HG02885 (cell line): ENCODE measurements around the gene CWH43.
"Not testable (repeated sequence)": the region's sequence is repeated elsewhere in the genome, so short reads cannot be mapped to it uniquely, and the experiment has no call there.

ENCODE experiments used
- ATAC-seq: cut with Tn5 transposase; IDR thresholded peaks from one replicate; pipeline ENCODE4 v1.9.1; 2021; ENCODE audit warnings: mild to moderate bottlenecking; ENCODE audit not compliant: unreplicated experiment, poor library complexity

Gene CWH43

DNA sequence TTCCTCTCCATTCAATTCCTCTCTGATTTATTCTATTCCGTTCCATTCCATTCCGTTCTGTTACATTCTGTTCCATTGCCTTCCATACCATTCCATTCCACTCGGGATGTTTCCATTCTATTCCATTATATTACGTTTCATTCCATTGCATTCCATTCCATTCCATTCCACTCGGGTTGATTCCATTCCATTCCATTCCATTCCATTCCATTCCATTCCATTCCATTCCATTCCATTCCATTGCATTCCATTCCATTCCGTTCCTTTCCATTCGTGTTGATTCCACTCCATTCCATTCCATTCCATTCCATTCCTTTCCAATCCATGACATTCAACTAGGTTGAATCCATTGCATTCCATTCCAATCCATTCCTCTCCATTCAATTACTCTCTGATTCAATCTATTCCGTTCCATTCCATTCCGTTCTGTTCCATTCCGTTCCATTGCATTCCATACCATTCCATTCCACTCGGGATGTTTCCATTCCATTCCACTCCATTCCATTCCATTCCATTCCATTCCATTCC lies 106.6 kb downstream of the CWH43 start:
- peak; percentile 44 for ATAC-seq

DNA sequence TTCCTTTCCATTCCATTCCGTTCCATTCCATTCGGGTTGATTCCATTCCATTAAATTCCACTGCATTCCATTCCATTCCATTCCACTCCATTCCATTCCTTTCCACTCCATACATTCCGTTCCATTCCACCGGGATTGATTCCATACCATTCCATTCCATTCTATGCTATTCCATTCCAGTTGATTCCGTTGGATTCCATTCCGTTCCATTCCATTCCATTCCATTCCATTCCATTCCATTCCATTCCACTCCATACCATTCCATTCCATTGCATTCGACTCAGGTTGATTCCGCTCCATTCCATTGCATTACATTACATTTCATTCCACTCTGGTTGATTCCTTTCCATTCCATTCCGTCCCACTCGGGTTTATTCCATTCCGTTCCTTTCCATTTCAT lies 110.1 kb downstream of the CWH43 start:
- not testable (repeated sequence) for ATAC-seq

DNA sequence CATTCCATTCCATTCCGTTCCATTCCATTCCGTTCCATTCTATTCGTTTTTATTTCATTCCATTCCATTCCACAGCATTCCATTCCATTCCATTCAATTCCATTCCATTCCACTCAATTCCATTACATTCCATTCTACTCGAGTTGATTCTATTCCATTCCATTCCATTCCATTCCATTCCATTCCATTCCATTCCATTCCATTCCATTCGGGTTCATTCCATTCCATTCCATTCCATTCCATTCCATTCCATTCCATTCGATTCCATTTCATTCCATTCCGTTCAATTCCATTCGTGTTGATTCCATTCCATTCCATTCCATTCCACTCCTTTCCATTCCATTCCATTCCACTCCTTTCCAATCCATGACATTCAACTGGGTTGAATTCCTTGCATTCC lies 110.6 kb downstream of the CWH43 start:
- peak; percentile 37 for ATAC-seq

DNA sequence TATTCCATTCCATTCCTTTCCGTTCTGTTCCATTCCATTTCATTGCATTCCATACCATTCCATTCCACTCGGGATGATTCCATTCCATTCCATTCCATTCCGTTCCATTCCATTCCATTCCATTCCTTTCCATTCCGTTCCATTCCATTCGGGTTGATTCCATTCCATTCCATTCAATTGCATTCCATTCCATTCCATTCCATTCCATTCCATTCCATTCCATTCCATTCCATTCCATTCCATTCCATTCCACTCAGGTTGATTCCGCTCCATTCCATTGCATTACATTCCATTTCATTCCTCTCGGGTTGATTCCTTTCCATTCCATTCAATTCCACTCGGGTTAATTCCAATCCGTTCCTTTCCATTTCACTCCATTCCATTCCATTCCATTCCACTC lies 111.0 kb downstream of the CWH43 start:
- peak; percentile 29 for ATAC-seq

DNA sequence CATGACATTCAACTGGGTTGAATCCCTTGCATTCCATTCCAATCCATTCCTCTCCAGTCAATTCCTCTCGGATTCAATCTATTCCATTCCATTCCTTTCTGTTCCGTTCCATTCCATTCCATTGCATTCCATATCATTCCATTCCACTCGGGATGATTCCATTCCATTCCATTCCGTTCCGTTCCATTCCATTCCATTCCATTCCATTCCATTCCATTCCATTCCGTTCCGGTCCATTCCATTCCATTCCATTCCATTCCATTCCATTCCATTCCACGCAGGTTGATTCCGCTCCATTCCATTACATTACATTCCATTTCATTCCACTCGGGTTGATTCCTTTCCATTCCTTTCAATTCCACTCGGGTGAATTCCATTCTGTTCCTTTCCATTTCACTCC lies 111.4 kb downstream of the CWH43 start:
- ATAC-seq: not testable (repeated sequence)

DNA sequence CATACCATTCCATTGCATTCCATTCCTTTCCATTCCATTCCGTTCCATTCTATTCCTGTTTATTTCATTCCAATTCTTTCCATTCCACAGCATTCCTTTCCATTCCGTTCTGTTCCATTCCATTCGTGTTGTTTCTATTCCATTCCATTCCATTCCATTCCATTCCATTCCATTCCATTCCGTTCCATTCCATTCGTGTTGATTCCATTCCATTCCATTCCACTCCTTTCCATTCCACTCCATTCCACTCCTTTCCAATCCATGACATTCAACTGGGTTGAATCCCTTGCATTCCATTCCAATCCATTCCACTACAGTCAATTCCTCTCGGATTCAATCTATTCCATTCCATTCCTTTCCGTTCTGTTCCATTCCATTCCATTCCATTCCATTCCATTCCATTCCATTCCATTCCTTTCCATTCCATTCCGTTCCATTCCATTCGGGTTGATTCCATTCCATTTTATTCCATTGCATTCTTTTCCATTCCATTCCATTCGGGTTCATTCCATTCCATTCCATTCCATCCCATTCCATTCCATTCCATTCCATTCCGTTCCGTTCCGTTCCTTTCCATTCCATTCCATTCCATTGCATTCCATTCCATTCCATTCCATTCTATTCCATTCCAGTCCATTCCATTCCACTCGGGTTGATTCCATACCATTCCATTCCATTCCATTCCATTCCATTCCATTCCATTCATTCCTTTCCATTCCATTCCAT lies 112.1 kb downstream of the CWH43 start:
- not testable (repeated sequence) for ATAC-seq

DNA sequence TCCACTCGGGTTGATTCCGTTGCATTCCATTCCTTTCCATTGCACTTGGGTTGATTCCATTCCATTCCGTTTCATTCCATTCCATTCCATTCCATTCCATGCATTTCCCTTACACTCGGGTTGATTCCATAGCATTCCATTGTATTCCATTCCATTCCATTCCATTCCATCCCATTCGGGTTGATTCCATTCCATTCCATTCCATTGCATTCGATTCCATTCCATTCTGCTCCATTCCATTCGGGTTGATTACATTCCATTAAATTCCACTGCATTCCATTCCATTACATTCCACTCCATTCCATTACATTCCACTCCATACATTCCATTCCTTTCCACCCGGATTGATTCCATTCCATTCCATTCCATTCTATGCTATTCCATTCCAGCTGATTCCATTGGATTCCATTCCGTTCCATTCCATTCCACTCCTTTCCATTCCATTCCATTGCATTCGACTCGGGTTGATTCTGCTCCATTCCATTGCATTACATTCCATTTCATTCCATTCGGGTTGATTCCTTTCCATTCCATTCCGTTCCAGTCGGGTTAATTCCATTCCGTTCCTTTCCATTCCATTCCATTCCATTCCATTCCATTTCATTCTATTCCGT lies 113.9 kb downstream of the CWH43 start:
- not testable (repeated sequence) for ATAC-seq

DNA sequence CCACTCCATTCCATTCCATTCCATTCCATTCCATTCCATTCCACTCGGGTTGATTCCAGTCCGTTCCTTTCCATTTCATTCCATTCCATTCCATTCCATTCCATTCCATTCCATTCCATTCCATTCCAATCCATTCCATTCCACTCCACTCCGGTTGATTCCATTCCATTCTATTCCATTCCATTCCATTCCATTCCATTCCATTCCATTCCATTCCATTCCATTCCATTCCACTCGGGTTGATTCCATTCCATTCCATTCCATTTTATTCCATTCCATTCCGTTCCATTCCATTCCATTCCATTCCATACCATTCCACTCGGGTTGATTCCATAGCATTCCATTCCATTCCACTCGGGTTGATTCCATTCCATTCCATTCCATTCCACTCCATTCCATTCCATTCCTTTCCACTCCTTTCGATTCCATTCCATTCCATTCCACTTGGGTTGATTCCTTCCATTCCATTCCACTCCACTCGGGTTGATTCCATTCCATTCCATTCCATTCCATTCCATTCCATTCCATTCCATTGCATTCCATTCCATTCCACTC lies 116.3 kb downstream of the CWH43 start:
- peak; percentile 38 for ATAC-seq

DNA sequence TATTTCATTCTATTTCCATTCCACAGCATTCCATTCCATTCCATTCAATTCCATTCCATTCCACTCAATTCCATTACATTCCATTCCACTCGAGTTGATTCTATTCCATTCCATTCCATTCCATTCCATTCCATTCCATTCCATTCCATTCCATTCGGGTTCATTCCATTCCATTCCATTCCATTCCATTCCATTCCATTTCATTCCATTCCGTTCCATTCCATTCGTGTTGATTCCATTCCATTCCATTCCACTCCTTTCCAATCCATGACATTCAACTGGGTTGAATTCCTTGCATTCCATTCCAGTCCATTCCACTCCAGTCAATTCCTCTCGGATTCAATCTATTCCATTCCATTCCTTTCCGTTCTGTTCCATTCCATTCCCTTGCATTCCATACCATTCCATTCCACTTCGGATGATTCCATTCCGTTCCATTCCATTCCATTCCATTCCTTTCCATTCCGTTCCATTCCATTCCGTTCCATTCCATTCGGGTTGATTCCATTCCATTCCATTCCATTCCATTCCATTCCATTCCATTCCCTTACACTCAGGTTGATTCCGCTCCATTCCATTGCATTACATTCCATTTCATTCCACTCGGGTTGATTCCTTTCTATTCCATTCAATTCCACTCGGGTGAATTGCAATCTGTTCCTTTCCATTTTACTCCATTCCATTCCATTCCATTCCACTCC lies 117.5 kb downstream of the CWH43 start:
- peak; percentile 26 for ATAC-seq

DNA sequence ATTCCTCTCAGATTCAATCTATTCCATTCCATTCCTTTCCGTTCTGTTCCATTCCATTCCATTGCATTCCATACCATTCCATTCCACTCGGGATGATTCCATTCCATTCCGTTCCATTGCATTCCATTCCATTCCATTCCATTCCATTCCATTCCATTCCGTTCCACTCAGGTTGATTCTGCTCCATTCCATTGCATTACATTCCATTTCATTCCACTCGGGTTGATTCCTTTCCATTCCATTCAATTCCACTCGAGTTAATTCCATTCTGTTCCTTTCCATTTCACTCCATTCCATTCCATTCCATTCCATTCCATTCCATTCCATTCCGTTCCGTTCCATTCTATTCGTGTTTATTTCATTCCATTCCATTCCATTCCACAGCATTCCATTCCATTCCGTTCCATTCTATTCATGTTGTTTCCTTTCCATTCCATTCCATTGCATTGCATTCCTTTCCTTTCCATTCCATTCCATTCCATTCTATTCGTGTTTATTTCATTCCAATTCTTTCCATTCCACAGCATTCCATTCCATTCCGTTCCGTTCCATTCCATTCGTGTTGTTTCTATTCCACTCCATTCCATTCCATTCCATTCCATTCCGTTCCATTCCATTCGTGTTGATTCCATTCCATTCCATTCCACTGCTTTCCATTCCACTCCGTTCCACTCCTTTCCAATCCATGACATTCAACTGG lies 118.3 kb downstream of the CWH43 start:
- not testable (repeated sequence) for ATAC-seq

DNA sequence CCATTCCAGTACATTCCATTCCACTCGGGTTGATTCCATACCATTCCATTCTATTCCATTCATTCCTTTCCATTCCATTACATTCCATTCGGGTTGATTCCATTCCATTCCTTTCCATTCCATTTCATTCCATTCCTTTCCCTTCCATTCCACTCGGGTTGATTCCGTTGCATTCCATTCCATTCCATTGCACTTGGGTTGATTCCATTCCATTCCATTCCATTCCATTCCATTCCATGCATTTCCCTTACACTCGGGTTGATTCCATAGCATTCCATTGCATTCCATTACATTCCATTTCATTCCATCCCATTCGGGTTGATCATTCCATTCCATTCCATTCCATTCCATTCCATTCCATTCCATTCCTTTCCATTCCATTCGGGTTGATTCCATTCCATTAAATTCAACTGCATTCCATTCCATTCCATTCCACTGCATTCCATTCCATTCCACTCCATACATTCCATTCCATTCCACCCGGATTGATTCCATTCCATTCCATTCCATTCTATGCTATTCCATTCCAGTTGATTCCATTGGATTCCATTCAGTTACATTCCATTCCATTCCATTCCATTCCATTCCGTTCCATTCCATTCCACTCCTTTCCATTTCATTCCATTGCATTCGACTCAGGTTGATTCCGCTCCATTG lies 119.3 kb downstream of the CWH43 start:
- ATAC-seq: not testable (repeated sequence)

DNA sequence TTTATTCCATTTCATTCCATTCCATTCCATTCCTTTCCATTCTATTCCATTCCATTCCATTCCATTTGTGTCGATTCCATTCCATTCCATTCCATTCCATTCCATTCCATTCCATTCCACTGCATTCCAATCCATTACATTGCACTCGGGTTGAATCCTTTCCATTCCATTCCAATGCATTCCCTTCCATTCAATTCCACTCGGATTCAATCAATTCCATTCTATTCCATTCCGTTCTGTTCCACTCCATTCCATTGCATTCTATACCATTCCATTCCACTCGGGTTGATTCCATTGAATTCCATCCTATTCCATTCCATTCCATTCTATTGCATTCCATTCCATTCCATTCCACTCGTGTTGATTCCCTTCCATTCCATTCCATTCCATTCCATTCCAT lies 121.2 kb downstream of the CWH43 start:
- not testable (repeated sequence) for ATAC-seq

DNA sequence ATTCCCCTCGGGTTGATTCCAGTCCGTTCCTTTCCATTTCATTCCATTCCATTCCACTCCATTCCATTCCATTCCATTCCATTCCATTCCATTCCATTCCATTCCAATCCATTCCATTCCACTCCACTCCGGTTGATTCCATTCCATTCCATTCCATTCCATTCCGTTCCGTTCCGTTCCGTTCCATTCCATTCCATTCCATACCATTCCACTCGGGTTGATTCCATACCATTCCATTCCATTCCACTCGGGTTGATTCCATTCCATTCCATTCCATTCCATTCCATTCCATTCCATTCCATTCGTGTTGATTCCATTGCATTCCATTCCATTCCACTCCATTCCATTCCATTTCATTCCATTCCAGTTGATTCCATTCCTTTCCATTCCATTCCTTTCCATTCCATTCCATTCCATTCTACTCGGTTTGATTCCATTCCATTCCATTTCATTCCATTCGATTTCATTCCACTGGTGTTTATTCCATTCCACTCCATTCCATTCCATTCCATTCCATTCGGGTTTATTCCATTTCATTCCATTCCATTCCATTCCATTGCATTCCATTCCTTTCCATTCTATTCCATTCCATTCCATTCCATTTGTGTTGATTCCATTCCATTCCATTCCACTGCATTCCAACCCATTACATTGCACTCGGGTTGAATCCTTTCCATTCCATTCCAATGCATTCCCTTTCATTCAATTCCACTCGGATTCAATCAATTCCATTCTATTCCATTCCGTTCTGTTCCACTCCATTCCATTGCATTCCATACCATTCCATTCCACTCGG lies 122.3 kb downstream of the CWH43 start:
- peak; percentile 37 for ATAC-seq

DNA sequence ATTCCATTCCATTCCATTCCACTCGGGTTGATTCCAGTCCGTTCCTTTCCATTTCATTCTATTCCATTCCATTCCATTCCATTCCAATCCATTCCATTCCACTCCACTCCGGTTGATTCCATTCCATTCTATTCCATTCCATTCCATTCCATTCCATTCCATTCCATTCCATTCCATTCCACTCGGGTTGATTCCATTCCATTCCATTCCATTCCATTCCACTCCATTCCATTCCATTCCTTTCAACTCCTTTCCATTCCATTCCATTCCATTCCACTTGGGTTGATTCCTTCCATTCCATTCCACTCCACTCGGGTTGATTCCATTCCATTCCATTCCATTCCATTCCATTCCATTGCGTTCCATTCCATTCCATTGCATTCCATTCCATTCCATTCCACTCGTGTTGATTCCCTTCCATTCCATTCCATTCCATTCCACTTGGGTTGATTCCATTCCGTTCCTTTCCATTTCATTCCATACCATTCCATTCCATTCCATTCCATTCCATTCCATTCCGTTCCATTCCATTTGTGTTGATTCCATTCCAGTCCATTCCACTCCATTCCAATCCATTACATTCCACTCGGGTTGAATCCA lies 123.6 kb downstream of the CWH43 start:
- peak; percentile 45 for ATAC-seq

DNA sequence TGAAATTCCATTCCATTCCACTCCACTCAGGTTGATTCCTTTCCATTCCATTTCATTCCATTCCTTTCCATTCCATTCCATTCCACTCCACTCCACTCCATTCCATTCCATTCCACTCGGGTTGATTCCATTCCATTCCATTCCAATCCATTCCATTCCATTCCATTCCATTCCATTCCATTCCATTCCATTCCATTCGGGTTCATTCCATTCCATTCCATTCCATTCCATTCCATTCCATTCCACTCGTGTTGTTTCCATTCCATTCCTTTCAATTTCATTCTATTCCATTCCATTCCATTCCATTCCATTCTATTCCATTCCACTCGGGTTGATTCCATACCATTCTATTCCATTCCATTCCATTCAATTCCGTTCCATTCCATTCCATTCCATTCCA lies 124.5 kb downstream of the CWH43 start:
- peak; percentile 49 for ATAC-seq
